ENCODE data around the gene KLHL24. TPM values are rescaled to one million over a fixed set of nuclear protein-coding genes. Genes with fewer than 3 reads are reported as not detected.
"Not testable (repeated sequence)": the region's sequence is repeated elsewhere in the genome, so short reads cannot be mapped to it uniquely, and the experiment has no call there.

Gene KLHL24
- total RNA-seq, 1 donor from 2014 or later, result 228 TPM

GRCh38 chr3:183629546-183630301 lies 5.7 kb upstream of the KLHL24 start:
- intact Hi-C loops (cut with DNase I), result loop anchor here (2.0 to 10.0 kb wide), 3 partner anchors 49 to 135 kb away; no protein-coding TSS in a partner anchor
- ATAC-seq (peak; percentile 64), DNase-seq (ENCODE audit: missing footprints) (no peak)

GRCh38 chr3:183631715-183632114 lies 3.7 kb upstream of the KLHL24 start:
- DNase-seq (ENCODE audit: missing footprints) (no peak), ATAC-seq (no peak)
- intact Hi-C loops (cut with DNase I), result loop anchor here (10.0 kb wide), 2 partner anchors 127 to 133 kb away; no protein-coding TSS in a partner anchor

- not testable (repeated sequence) for ATAC-seq; DNase-seq (ENCODE audit: missing footprints)
- intact Hi-C loops (cut with DNase I), result loop anchor here (10.0 kb wide), 2 partner anchors 128 to 132 kb away; no protein-coding TSS in a partner anchor
Measured at GRCh38 chr3:183632725-183633124, 2.7 kb upstream of the KLHL24 start.

GRCh38 chr3:183634707-183635106 lies 716 bp upstream of the KLHL24 start:
- ATAC-seq, result no peak
- intact Hi-C loops (cut with DNase I), result loop anchor here (10.0 kb wide), 2 partner anchors 130 kb away; no protein-coding TSS in a partner anchor

GRCh38 chr3:183635107-183635430 lies 354 bp upstream of the KLHL24 start:
- DNase-seq (ENCODE audit: missing footprints), result no peak
- intact Hi-C loops (cut with DNase I), result loop anchor here (10.0 kb wide), 2 partner anchors 130 kb away; no protein-coding TSS in a partner anchor
- no peak for ATAC-seq

More at GRCh38 chr3:183634707-183635106, 716 bp upstream of the KLHL24 start:
- DNase-seq (ENCODE audit: missing footprints), result no peak

GRCh38 chr3:183636221-183637105 lies 1.0 kb downstream of the KLHL24 start:
- peak; percentile 89 for ATAC-seq
- peak; percentile 96 for DNase-seq (ENCODE audit: missing footprints)
- intact Hi-C loops (cut with DNase I), result loop anchor here (10.0 kb wide), 2 partner anchors 128 to 132 kb away; no protein-coding TSS in a partner anchor

- ATAC-seq (no peak), DNase-seq (ENCODE audit: missing footprints) (no peak)
- intact Hi-C loops (cut with DNase I), result loop anchor here (10.0 kb wide), 2 partner anchors 128 to 132 kb away; no protein-coding TSS in a partner anchor
Measured at GRCh38 chr3:183637106-183637486, 1.7 kb downstream of the KLHL24 start.

- not testable (repeated sequence) for ATAC-seq; DNase-seq (ENCODE audit: missing footprints)
- intact Hi-C loops (cut with DNase I), result loop anchor here (10.0 kb wide), 2 partner anchors 127 to 133 kb away; no protein-coding TSS in a partner anchor
Measured at GRCh38 chr3:183637633-183638032, 2.2 kb downstream of the KLHL24 start.

GRCh38 chr3:183638101-183638852 lies 2.9 kb downstream of the KLHL24 start:
- intact Hi-C loops (cut with DNase I), result loop anchor here (10.0 kb wide), 2 partner anchors 127 to 133 kb away; no protein-coding TSS in a partner anchor
- DNase-seq (ENCODE audit: missing footprints), result no peak
- no peak for ATAC-seq

GRCh38 chr3:183640635-183641034 lies 5.2 kb downstream of the KLHL24 start:
- not testable (repeated sequence) for ATAC-seq; DNase-seq (ENCODE audit: missing footprints)
- intact Hi-C loops (cut with DNase I), result loop anchor here (5.0 kb wide), 1 partner anchor 42 kb away; no protein-coding TSS in a partner anchor

- intact Hi-C loops (cut with DNase I), result loop anchor here (5.0 kb wide), 1 partner anchor 40 kb away; no protein-coding TSS in a partner anchor
- ATAC-seq, result peak; percentile 71
Measured at GRCh38 chr3:183641882-183642281, 6.5 kb downstream of the KLHL24 start.

GRCh38 chr3:183644244-183644643 lies 8.8 kb downstream of the KLHL24 start:
- ATAC-seq (no peak), DNase-seq (ENCODE audit: missing footprints) (no peak)
- intact Hi-C loops (cut with DNase I), result loop anchor here (5.0 kb wide), 1 partner anchor 38 kb away; no protein-coding TSS in a partner anchor

More at GRCh38 chr3:183641882-183642281, 6.5 kb downstream of the KLHL24 start:
- no peak for DNase-seq (ENCODE audit: missing footprints)

GRCh38 chr3:183645254-183645653 lies 9.8 kb downstream of the KLHL24 start:
- DNase-seq (ENCODE audit: missing footprints) (no peak), ATAC-seq (no peak)
- intact Hi-C loops (cut with DNase I), result no loop called here

- no peak for DNase-seq (ENCODE audit: missing footprints)
- intact Hi-C loops (cut with DNase I), result loop anchor here (5.0 kb wide), 1 partner anchor 37 kb away; no protein-coding TSS in a partner anchor
- no peak for ATAC-seq
Measured at GRCh38 chr3:183650554-183650953, 15.1 kb downstream of the KLHL24 start.

- ATAC-seq, result no peak
- DNase-seq (ENCODE audit: missing footprints), result no peak
- intact Hi-C loops (cut with DNase I), result loop anchor here (5.0 kb wide), 1 partner anchor 34 kb away; no protein-coding TSS in a partner anchor
Measured at GRCh38 chr3:183653209-183654064, 18.0 kb downstream of the KLHL24 start.

GRCh38 chr3:183654727-183655126 lies 19.3 kb downstream of the KLHL24 start:
- no peak for DNase-seq (ENCODE audit: missing footprints)
- no peak for ATAC-seq
- intact Hi-C loops (cut with DNase I), result loop anchor here (5.0 kb wide), 1 partner anchor 33 kb away; no protein-coding TSS in a partner anchor

- ATAC-seq, result no peak
- intact Hi-C loops (cut with DNase I), result no loop called here
- no peak for DNase-seq (ENCODE audit: missing footprints)
Measured at GRCh38 chr3:183662099-183662498, 26.7 kb downstream of the KLHL24 start.
